ENCODE data around the gene TCP11L2. TPM values are rescaled to one million over a fixed set of nuclear protein-coding genes. Genes with fewer than 3 reads are reported as not detected.

TCP11L2 gene
- total RNA-seq, 1 donor from 2014 or later = 1.4 TPM

GRCh38 chr12:106276032-106276740, 26.3 kb upstream of the TCP11L2 start:
- H3K4me1 Mint-ChIP-seq = no peaks in the 10 kb centered on the region
- TF ChIP-seq CTCF (conservative IDR thresholded peaks at IDR 0.05) = no peak
- DNase-seq (ENCODE audit: low read depth, low spot score) = no peak

GRCh38 chr12:106280106-106280505, 22.4 kb upstream of the TCP11L2 start:
- TF ChIP-seq CTCF (conservative IDR thresholded peaks at IDR 0.05) = no peak
- Mint-ChIP-seq H3K4me1 (no peaks in the 10 kb centered on the region), H3K27me3 (ENCODE audit: low read depth) (no peaks in the 10 kb centered on the region), H3K27ac (ENCODE audit: unreplicated experiment) (no peak overlapping the region), H3K4me3 (no peak overlapping the region), H3K9me3 (peaks cover 8% of the 10 kb centered on the region), H3K36me3 (ENCODE audit: low read depth) (peaks cover 3% of the 10 kb centered on the region)
- no peak for DNase-seq (ENCODE audit: low read depth, low spot score)

More at GRCh38 chr12:106276032-106276740, 26.3 kb upstream of the TCP11L2 start:
- Mint-ChIP-seq H3K36me3 (ENCODE audit: low read depth) (no peaks in the 10 kb centered on the region), H3K27ac (ENCODE audit: unreplicated experiment) (no peak overlapping the region), H3K27me3 (ENCODE audit: low read depth) (no peaks in the 10 kb centered on the region), H3K9me3 (no peaks in the 10 kb centered on the region), H3K4me3 (no peak overlapping the region)

GRCh38 chr12:106281056-106281782, 21.3 kb upstream of the TCP11L2 start:
- Mint-ChIP-seq H3K4me1 (no peaks in the 10 kb centered on the region), H3K4me3 (no peak overlapping the region), H3K9me3 (peaks cover 8% of the 10 kb centered on the region), H3K27ac (ENCODE audit: unreplicated experiment) (no peak overlapping the region), H3K36me3 (ENCODE audit: low read depth) (peaks cover 3% of the 10 kb centered on the region), H3K27me3 (ENCODE audit: low read depth) (no peaks in the 10 kb centered on the region)
- TF ChIP-seq CTCF (conservative IDR thresholded peaks at IDR 0.05) = no peak
- no peak for DNase-seq (ENCODE audit: low read depth, low spot score)

- peaks cover 3% of the 10 kb centered on the region for H3K36me3 Mint-ChIP-seq (ENCODE audit: low read depth)
- H3K27ac Mint-ChIP-seq (ENCODE audit: unreplicated experiment) = no peak overlapping the region
- no peaks in the 10 kb centered on the region for H3K27me3 Mint-ChIP-seq (ENCODE audit: low read depth)
- no peaks in the 10 kb centered on the region for H3K4me1 Mint-ChIP-seq
- H3K9me3 Mint-ChIP-seq = peaks cover 8% of the 10 kb centered on the region
- H3K4me3 Mint-ChIP-seq = no peak overlapping the region
- DNase-seq (ENCODE audit: low read depth, low spot score) = no peak
- no peak for TF ChIP-seq CTCF (conservative IDR thresholded peaks at IDR 0.05)
Measured at GRCh38 chr12:106281804-106282203, 20.7 kb upstream of the TCP11L2 start.

GRCh38 chr12:106282457-106283097, 20.0 kb upstream of the TCP11L2 start:
- H3K4me1 Mint-ChIP-seq = no peaks in the 10 kb centered on the region
- H3K9me3 Mint-ChIP-seq = peaks cover 8% of the 10 kb centered on the region
- peak; percentile 25 for DNase-seq (ENCODE audit: low read depth, low spot score)
- TF ChIP-seq CTCF (conservative IDR thresholded peaks at IDR 0.05) = peak; percentile 84
- H3K4me3 Mint-ChIP-seq = no peak overlapping the region
- no peaks in the 10 kb centered on the region for H3K27me3 Mint-ChIP-seq (ENCODE audit: low read depth)
- no peak overlapping the region for H3K27ac Mint-ChIP-seq (ENCODE audit: unreplicated experiment)
- H3K36me3 Mint-ChIP-seq (ENCODE audit: low read depth) = peaks cover 3% of the 10 kb centered on the region
